HG03159 (cell line): Measurements from ENCODE around the gene LYPLAL1.
"Not testable (repeated sequence)": the region's sequence is repeated elsewhere in the genome, so short reads cannot be mapped to it uniquely, and the experiment has no call there.

ENCODE experiments used
- ATAC-seq: cut with Tn5 transposase; IDR thresholded peaks from one replicate; pipeline ENCODE4 v1.9.1; 2021; ENCODE audit warnings: mild to moderate bottlenecking, moderate library complexity; ENCODE audit not compliant: unreplicated experiment

LYPLAL1 gene

GRCh38 chr1:219209578-219209977 lies 35.9 kb downstream of the LYPLAL1 start:
- ATAC-seq: no peak

- ATAC-seq: no peak
Measured at GRCh38 chr1:219210067-219210466, 36.4 kb downstream of the LYPLAL1 start.

- no peak for ATAC-seq
Measured at GRCh38 chr1:219215477-219215876, 41.8 kb downstream of the LYPLAL1 start.

- ATAC-seq: peak; percentile 93
Measured at GRCh38 chr1:219220945-219221344, 47.3 kb downstream of the LYPLAL1 start.

- ATAC-seq: no peak
Measured at GRCh38 chr1:219223496-219223895, 49.8 kb downstream of the LYPLAL1 start.

- no peak for ATAC-seq
Measured at GRCh38 chr1:219226196-219226595, 52.5 kb downstream of the LYPLAL1 start.

- no peak for ATAC-seq
Measured at GRCh38 chr1:219227360-219228057, 53.8 kb downstream of the LYPLAL1 start.

GRCh38 chr1:219228058-219228419 lies 54.4 kb downstream of the LYPLAL1 start:
- ATAC-seq: no peak

GRCh38 chr1:219232890-219233289 lies 59.2 kb downstream of the LYPLAL1 start:
- no peak for ATAC-seq

GRCh38 chr1:219235903-219236481 lies 62.3 kb downstream of the LYPLAL1 start:
- ATAC-seq: no peak

- no peak for ATAC-seq
Measured at GRCh38 chr1:219236933-219237610, 63.4 kb downstream of the LYPLAL1 start.

- ATAC-seq: no peak
Measured at GRCh38 chr1:219239518-219239917, 65.8 kb downstream of the LYPLAL1 start.

- no peak for ATAC-seq
Measured at GRCh38 chr1:219244864-219245263, 71.2 kb downstream of the LYPLAL1 start.

GRCh38 chr1:219247441-219247840 lies 73.8 kb downstream of the LYPLAL1 start:
- peak; percentile 65 for ATAC-seq

GRCh38 chr1:219250468-219250867 lies 76.8 kb downstream of the LYPLAL1 start:
- not testable (repeated sequence) for ATAC-seq

GRCh38 chr1:219257751-219258150 lies 84.1 kb downstream of the LYPLAL1 start:
- ATAC-seq: no peak

- ATAC-seq: no peak
Measured at GRCh38 chr1:219261454-219261853, 87.8 kb downstream of the LYPLAL1 start.
